Activated T-cell treated with anti-CD3 and anti-CD28 coated beads, Interleukin-2, amount 50 U/mL, for 24 hours (primary cell): ENCODE measurements around the gene CEP70.

Source experiments
- DNase-seq: peaks from one replicate; pipeline ENCODE4 v3.0.0-alpha.2; 2020
- H3K27ac Mint-ChIP-seq: 2 replicates; pipeline ENCODE4 v1.8.0; 2020; ENCODE audit warnings: mild to moderate bottlenecking, mixed read lengths
- H3K27me3 Mint-ChIP-seq: 2 replicates; pipeline ENCODE4 v1.8.0; 2020; ENCODE audit warnings: mixed read lengths
- H3K36me3 Mint-ChIP-seq: 2 replicates; pipeline ENCODE4 v1.8.0; 2020; ENCODE audit warnings: low read depth, mixed read lengths
- H3K4me1 Mint-ChIP-seq: 2 replicates; pipeline ENCODE4 v1.8.0; 2020; ENCODE audit warnings: low read depth, mixed read lengths
- H3K4me3 Mint-ChIP-seq: 2 replicates; pipeline ENCODE4 v1.8.0; 2020; ENCODE audit warnings: mild to moderate bottlenecking, moderate library complexity, mixed read lengths
- H3K9me3 Mint-ChIP-seq: 2 replicates; pipeline ENCODE4 v1.8.0; 2020; ENCODE audit warnings: mixed read lengths

CEP70 gene

DNA sequence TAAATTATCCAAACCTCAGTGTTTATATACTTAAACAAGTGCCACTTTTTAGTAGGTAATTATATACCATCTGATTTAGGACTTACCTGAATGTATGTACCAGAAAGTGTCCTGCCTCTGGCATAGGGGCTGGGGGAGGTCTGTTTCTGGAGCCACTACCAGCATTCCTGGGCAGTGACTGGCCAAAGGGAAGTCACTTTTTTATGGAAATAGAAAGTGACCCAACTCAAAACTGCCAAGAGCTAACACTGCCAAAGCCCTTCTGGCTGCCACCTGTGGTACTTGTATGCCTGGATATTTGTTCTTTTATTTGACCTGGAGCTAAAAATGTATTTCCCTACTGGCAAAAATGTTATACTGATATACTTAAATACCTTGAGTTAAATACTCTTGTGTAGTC, 116.9 kb downstream of the CEP70 start:
- Mint-ChIP-seq H3K27ac (no peak overlapping the region), H3K4me1 (no peaks in the 10 kb centered on the region), H3K27me3 (peaks cover 2% of the 10 kb centered on the region), H3K36me3 (no peaks in the 10 kb centered on the region), H3K4me3 (no peak overlapping the region), H3K9me3 (no peaks in the 10 kb centered on the region)
- no peak for DNase-seq

DNA sequence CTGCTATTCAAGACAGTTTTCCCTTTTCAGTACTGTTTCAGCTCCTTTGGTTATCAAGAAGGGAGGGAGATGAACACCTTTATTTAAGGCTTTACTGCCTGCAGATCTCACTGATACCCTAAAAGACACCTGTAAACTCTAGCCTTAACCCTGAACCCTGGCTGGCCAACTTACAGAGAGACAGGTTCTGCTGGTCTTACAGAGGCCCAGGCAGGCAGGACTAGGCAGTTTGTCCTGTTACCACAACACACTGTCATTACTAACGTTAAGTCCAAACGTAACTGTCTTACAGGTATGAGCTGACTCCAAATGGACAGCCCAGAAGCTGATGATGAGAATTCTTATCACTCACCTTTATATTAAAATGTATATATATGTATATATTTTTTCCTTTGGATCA, 117.5 kb downstream of the CEP70 start:
- H3K9me3 Mint-ChIP-seq, result no peaks in the 10 kb centered on the region
- DNase-seq, result no peak
- no peak overlapping the region for H3K27ac Mint-ChIP-seq
- H3K4me3 Mint-ChIP-seq, result no peak overlapping the region
- no peaks in the 10 kb centered on the region for H3K4me1 Mint-ChIP-seq
- peaks cover 2% of the 10 kb centered on the region for H3K27me3 Mint-ChIP-seq
- H3K36me3 Mint-ChIP-seq, result no peaks in the 10 kb centered on the region

DNA sequence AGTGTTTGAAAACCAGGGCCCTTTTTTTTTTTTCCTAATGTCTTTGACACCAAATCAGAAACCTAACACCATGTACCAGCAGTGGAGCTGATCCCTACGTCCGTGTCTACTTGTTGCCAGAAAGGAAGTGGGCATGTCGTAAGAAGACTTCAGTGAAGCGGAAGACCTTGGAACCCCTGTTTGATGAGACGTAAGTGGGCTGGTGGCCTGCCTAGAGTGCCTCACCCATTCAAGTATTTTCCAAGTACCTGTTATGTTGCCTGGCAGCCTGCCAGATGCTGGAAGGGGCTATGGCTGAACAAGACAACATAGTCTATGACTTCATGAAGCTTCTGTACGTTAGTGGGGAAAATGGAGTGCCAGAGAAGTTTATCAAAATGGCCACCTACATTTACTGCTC, 119.9 kb downstream of the CEP70 start:
- DNase-seq, result no peak
- no peaks in the 10 kb centered on the region for H3K27me3 Mint-ChIP-seq
- H3K9me3 Mint-ChIP-seq, result no peaks in the 10 kb centered on the region

DNA sequence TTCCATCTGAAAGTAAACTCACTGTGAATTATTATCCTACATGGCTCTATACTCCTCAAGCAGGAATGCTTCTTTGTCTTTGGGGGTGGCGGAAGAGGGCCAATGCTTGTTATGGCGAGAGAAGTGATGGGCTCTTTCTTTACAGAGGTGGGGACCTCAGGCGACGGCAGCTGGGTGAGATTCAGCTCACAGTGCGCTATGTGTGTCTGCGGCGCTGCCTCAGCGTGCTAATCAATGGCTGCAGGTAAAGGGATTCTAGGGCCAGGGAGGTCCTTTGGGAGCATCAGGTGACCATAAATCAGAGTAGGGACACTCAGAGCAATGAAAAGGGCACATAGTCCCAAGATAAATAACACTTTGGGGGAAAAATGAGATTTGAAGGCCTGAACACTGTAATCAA, 120.7 kb downstream of the CEP70 start:
- DNase-seq, result no peak
- no peaks in the 10 kb centered on the region for H3K27me3 Mint-ChIP-seq
- no peak overlapping the region for H3K27ac Mint-ChIP-seq
- H3K4me1 Mint-ChIP-seq, result no peaks in the 10 kb centered on the region
- H3K4me3 Mint-ChIP-seq, result no peak overlapping the region
- H3K36me3 Mint-ChIP-seq, result no peaks in the 10 kb centered on the region
- no peaks in the 10 kb centered on the region for H3K9me3 Mint-ChIP-seq

More for the DNA sequence above, 119.9 kb downstream of the CEP70 start:
- no peaks in the 10 kb centered on the region for H3K36me3 Mint-ChIP-seq
- no peak overlapping the region for H3K27ac Mint-ChIP-seq
- no peak overlapping the region for H3K4me3 Mint-ChIP-seq
- H3K4me1 Mint-ChIP-seq, result no peaks in the 10 kb centered on the region

DNA sequence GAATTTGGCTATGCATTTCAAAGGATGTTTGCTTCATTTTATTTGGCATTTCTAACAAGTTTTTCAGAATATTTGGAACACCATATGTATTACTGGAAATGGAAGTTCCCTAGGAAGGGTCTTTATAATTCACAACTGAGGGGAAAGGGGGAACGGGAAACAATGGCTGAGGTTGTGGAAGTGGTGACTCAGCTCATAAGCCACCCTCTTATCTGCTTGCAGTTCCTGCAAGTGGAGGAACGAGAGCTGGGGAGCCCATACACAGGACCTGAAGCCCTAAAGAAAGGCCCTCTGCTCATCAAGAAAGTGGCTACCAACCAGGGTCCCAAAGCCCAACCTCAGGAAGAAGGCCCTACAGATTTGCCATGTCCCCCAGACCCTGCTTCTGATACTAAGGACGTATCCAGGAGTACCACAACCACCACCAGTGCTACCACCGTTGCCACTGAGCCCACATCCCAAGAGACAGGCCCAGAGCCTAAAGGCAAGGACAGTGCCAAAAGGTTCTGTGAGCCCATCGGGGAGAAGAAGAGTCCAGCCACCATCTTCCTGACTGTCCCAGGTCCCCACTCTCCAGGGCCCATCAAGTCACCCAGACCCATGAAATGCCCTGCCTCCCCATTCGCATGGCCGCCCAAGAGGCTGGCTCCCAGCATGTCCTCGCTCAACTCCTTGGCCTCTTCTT, 121.8 kb downstream of the CEP70 start:
- Mint-ChIP-seq H3K4me1 (no peaks in the 10 kb centered on the region), H3K36me3 (no peaks in the 10 kb centered on the region), H3K27me3 (peaks cover 4% of the 10 kb centered on the region), H3K27ac (no peak overlapping the region), H3K4me3 (no peak overlapping the region), H3K9me3 (no peaks in the 10 kb centered on the region)
- DNase-seq, result no peak

DNA sequence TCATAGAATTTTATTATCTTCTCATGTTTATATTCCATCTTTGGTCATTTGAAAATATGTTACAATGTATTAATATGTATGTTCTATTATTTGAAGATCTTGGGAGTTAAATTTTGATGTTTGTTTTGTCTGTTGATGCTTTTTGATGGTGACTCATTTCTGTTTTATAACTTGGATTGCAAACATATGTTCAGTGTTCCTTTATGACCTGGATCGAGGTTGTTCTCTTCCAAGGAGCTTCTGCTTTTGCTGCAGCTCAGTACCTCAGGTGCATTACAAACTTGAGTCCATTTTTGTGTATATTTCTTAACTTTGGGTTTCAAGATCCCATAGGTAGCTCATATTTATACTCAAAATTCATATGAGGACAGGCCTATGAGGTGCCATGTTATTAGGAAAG, 122.6 kb downstream of the CEP70 start:
- Mint-ChIP-seq H3K4me1 (no peaks in the 10 kb centered on the region), H3K36me3 (no peaks in the 10 kb centered on the region), H3K4me3 (no peak overlapping the region), H3K27me3 (peaks cover 5% of the 10 kb centered on the region), H3K27ac (no peak overlapping the region), H3K9me3 (no peaks in the 10 kb centered on the region)
- DNase-seq, result no peak

DNA sequence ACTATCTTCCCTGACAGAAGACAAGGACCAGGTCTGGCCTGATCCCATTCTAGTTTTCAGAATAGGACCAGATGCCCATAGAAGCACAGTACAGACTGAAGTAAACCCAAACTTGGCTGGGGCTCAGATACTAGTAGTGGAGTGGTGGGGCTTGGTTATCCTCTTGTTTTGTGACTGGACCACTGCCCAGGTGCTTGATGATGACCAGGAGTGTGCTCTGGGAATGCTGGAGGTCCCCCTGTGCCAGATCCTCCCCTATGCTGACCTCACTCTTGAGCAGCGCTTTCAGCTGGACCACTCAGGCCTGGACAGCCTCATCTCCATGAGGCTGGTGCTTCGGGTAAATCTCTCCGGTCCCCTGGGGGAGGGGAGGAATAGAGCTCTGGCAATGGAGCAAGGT, 123.4 kb downstream of the CEP70 start:
- Mint-ChIP-seq H3K36me3 (no peaks in the 10 kb centered on the region), H3K4me3 (no peak overlapping the region), H3K27me3 (peaks cover 5% of the 10 kb centered on the region), H3K27ac (no peak overlapping the region), H3K4me1 (no peaks in the 10 kb centered on the region), H3K9me3 (no peaks in the 10 kb centered on the region)
- DNase-seq, result no peak

DNA sequence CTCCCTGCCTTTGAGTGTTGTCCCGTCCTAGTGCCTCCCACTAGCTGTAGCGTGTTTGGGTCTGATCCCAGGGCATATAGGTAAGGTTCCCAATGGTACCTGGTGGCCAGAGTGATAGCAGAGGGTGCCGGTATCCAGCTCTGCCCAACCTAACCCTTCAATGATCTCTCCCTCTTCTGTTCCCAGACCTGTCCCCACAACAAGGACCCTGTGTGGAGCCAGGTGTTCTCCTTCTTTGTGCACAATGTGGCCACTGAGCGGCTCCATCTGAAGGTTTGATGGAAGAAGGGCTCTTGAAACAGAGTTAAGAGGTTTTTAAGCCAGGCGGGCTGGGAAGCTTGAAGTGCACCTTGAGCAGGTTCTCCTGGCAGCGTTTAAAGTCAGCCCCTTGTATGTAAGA, 124.2 kb downstream of the CEP70 start:
- H3K4me1 Mint-ChIP-seq, result no peaks in the 10 kb centered on the region
- H3K9me3 Mint-ChIP-seq, result no peaks in the 10 kb centered on the region
- H3K27me3 Mint-ChIP-seq, result peaks cover 5% of the 10 kb centered on the region
- no peak overlapping the region for H3K27ac Mint-ChIP-seq
- no peak overlapping the region for H3K4me3 Mint-ChIP-seq
- no peak for DNase-seq
- H3K36me3 Mint-ChIP-seq, result no peaks in the 10 kb centered on the region

DNA sequence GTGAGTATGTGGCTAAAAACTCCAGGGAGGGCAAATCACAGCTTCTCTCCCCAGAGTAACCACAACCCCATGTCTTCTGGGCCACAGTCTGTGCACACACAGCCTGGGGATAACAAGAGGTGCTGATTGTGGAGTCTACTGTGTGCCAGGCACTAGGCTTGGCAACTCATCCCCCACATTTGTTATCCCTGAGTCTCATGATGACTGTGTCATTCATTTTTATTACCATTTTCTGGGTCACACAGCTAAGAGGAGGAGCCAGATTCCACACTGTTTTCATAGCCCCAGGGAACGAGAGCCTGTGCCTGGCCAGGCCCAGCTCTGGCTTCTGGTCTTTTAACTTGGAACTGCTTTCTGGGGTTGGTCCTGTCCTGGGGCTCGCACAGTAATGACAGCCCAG, 125.2 kb downstream of the CEP70 start:
- Mint-ChIP-seq H3K36me3 (no peaks in the 10 kb centered on the region), H3K4me1 (no peaks in the 10 kb centered on the region), H3K27ac (no peak overlapping the region), H3K27me3 (peaks cover 5% of the 10 kb centered on the region), H3K9me3 (no peaks in the 10 kb centered on the region), H3K4me3 (no peak overlapping the region)
- DNase-seq, result no peak

DNA sequence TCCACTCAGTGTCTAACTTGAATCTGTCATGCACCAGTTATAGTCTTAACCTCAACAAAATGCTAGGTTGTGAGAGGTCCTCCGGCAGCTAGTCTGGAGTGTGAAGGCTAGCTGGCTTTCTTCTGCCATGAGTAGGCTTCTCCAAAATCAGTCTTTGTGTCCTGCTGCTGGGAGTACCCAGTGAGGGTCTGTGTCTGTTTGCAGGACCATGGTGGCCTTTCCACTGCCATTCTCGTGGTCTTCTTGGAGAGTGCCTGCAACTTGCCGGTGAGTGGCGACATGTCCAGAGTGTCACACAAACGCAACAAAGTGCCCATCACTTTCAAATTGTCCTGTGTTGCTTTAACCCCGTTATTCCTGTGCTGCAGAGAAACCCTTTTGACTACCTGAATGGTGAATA, 125.6 kb downstream of the CEP70 start:
- H3K9me3 Mint-ChIP-seq, result no peaks in the 10 kb centered on the region

DNA sequence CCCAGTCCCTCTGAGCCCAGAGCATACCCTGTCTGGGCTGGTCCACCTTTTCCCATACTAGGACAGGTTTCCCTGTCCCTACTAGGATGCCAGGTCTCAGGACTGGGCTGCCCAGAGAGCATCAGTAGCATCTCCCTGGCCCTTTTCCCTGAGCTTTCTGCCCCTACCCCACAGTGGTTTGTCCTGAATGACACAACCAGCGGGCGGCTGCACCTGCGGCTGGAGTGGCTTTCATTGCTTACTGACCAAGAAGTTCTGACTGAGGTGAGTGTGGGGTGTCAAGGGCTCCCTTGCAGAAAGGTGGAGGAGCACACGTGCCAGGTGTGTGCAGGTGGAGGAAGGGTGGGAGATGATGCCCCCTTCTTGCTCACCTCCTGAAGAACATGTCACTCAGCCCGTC, 126.1 kb downstream of the CEP70 start:
- Mint-ChIP-seq H3K9me3 (no peaks in the 10 kb centered on the region), H3K27me3 (peaks cover 5% of the 10 kb centered on the region), H3K4me3 (no peak overlapping the region), H3K27ac (no peak overlapping the region), H3K4me1 (no peaks in the 10 kb centered on the region), H3K36me3 (no peaks in the 10 kb centered on the region)
- no peak for DNase-seq

More for the DNA sequence above, 125.6 kb downstream of the CEP70 start:
- Mint-ChIP-seq H3K27ac (no peak overlapping the region), H3K4me3 (no peak overlapping the region), H3K27me3 (peaks cover 5% of the 10 kb centered on the region), H3K4me1 (no peaks in the 10 kb centered on the region), H3K36me3 (no peaks in the 10 kb centered on the region)
- DNase-seq, result no peak

DNA sequence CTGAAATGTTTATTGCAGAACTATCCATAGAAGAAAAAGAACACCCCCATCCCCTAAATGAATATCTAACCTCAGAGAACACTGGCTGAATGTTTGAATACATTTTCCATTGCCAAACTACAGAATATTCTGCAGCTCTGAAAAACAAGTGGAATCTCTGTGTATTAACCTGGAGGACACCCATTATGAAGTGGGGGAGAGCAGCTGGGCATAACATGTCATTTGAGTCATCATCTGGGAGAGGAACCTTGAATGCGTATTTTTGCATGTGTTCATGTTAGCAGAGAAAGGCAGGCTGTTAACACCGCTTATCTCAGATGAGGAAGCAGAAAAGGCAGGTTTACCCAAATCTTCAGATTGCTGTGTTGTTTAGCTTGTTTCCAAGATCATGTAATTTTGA, 128.1 kb downstream of the CEP70 start:
- no peaks in the 10 kb centered on the region for H3K36me3 Mint-ChIP-seq
- H3K27me3 Mint-ChIP-seq, result peaks cover 5% of the 10 kb centered on the region
- no peak overlapping the region for H3K27ac Mint-ChIP-seq
- no peak overlapping the region for H3K4me3 Mint-ChIP-seq
- H3K4me1 Mint-ChIP-seq, result no peaks in the 10 kb centered on the region
- DNase-seq, result no peak
- no peaks in the 10 kb centered on the region for H3K9me3 Mint-ChIP-seq

DNA sequence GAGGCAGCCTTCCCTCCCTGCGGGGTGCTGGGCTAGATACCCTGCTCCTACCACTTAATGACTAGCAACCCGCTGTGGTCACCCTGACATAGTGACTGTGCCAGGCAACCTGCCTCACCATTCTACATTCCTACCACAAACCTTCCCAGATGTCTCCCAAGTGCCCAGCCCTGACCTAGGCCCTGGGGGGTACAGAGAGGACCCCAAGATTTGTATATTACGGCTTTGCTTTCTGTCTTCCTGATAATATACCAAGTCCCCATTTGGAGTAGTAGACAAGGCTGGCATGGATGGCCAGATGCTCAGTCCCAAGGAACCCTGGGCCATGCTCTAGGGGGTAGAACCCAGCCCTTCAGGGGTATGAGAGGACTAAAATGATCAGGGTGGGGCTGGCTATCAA, 128.6 kb downstream of the CEP70 start:
- Mint-ChIP-seq H3K9me3 (no peaks in the 10 kb centered on the region), H3K27ac (no peak overlapping the region), H3K4me3 (no peak overlapping the region), H3K36me3 (no peaks in the 10 kb centered on the region), H3K27me3 (peaks cover 5% of the 10 kb centered on the region), H3K4me1 (no peaks in the 10 kb centered on the region)
- DNase-seq, result no peak

DNA sequence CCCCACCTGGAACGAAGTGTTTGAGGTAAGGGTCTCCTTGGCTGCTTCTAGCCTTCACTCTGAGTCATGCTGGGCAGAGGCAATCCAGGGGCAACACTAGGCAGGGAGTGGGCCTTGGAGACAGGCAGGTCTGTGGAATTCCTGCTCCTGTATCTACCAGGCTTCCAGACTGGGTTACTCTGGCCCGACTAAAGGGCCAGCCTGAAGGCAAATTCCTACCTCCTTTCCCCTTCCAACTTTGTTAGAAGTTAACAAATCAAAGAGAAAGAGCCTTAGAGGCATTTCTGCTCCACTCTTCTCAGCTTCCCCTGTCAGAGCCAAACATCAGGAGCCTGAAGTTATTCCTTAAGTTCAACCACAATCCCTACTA, 129.6 kb downstream of the CEP70 start:
- Mint-ChIP-seq H3K27me3 (peaks cover 5% of the 10 kb centered on the region), H3K36me3 (no peaks in the 10 kb centered on the region), H3K4me3 (no peak overlapping the region), H3K27ac (no peak overlapping the region), H3K4me1 (no peaks in the 10 kb centered on the region), H3K9me3 (no peaks in the 10 kb centered on the region)
- DNase-seq, result no peak

DNA sequence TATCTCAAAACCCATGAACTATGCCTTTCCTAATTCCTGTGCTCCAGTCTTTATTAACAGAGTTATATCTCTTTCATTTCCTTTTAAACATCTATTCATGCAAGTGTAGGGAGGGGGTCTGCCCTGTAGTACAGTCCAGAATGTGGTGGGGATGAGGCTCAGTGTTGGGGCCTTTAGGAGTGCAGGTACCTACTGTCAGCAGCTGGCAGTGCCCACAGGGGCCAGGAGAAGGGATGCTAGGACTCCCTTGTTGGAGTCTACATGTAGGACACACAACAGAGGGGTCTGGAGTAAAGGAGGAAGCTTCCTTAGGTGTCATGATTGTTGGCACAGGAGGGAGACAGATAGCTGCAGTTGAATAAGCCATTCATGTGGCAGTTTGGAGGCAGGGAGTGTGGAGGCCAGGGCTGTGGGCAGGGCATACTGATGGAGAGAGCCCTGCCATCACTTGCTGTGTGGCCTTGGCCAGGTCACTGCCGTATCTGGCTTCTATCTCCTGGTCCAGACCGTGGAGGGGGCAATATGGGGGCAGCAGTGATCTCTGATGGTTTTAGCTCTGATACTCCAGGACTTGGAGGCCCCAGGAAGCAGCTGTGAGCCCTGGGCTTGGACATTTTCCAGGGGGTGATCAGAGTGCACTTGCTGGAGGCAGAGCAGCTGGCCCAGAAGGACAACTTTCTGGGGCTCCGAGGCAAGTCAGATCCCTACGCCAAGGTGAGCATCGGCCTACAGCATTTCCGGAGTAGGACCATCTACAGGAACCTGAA, 130.2 kb downstream of the CEP70 start:
- no peaks in the 10 kb centered on the region for H3K9me3 Mint-ChIP-seq
- DNase-seq, result no peak
- H3K4me3 Mint-ChIP-seq, result no peak overlapping the region
- H3K27me3 Mint-ChIP-seq, result peaks cover 5% of the 10 kb centered on the region
- no peaks in the 10 kb centered on the region for H3K36me3 Mint-ChIP-seq
- no peak overlapping the region for H3K27ac Mint-ChIP-seq
- H3K4me1 Mint-ChIP-seq, result no peaks in the 10 kb centered on the region
